ENCODE measurements around the gene GSK3A. TPM values are rescaled to one million over a fixed set of nuclear protein-coding genes. Genes with fewer than 3 reads are reported as not detected.
A peak's percentile ranks its signal among the peaks of the same experiment; 100 is the strongest.

The GSK3A gene
- total RNA-seq, 2 donors from 2014 or later = 23.7 to 26.9 TPM

DNA sequence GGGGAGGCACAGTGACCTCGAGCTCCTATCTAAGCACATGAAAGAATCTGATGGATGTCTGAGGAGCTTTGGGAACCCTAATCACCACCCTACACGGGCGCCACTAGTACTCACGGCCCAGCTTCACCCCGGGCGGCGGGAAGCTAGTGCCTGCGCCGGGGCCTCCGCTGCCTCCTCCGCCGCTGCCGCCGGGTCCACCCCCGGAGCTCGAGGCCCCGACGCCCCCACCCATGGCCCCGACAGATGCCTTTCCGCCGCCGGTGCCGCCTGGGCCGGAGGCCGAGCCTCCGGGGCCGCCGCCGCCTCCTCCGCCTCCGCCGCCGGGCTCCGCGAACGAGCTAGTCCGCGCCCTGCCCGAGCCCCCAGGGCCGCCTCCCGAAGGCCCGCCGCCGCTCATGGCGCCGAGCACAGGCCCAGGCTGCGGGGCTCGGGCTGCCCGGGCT lies 312 bp downstream of the GSK3A start:
- H3K4me1 ChIP-seq (ENCODE audit: control insufficient read depth in 1 of 2, low read depth in 2 of 2) = peaks cover 29 to 48% of the 10 kb centered on the region in 2 donors
- no peak for ATAC-seq (ENCODE audit: insufficient number of reproducible peaks, low FRiP score, low read depth)

DNA sequence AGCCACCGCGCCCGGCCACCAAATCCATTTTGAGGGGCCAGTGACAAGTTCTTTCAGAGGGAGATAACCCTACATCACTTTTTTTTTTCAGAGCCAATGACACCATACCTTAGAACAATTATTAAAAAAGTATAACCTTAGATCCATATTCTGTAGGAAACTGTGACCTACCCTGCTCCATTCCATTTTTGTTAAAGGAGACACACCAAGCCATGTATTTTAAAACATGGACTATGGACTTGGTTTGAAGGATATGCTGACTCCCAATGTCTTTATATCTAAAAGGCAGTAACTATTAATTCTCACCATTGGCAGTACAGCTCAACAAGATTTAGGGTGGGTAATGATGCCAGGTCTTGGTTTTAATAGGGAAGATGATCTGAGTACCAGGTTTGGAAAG lies 1.1 kb downstream of the GSK3A start:
- Histone ChIP-seq H3K27me3 (replicated peaks; ENCODE audit: insufficient read depth) (no peaks in the 10 kb centered on the region), H3K27ac (no peak overlapping the region), H3K9me3 (no peaks in the 10 kb centered on the region), H3K4me3 (peak overlapping the region; percentile 75), H3K36me3 (peaks cover 2% of the 10 kb centered on the region), H3K4me1 (ENCODE audit: control insufficient read depth in 1 of 2, low read depth in 2 of 2) (peaks cover 29 to 40% of the 10 kb centered on the region in 2 donors)
- ATAC-seq (ENCODE audit: insufficient number of reproducible peaks, low FRiP score, low read depth) (no peak), DNase-seq (ENCODE audit: low spot score) (no peak)
- TF ChIP-seq, protein P1, sequence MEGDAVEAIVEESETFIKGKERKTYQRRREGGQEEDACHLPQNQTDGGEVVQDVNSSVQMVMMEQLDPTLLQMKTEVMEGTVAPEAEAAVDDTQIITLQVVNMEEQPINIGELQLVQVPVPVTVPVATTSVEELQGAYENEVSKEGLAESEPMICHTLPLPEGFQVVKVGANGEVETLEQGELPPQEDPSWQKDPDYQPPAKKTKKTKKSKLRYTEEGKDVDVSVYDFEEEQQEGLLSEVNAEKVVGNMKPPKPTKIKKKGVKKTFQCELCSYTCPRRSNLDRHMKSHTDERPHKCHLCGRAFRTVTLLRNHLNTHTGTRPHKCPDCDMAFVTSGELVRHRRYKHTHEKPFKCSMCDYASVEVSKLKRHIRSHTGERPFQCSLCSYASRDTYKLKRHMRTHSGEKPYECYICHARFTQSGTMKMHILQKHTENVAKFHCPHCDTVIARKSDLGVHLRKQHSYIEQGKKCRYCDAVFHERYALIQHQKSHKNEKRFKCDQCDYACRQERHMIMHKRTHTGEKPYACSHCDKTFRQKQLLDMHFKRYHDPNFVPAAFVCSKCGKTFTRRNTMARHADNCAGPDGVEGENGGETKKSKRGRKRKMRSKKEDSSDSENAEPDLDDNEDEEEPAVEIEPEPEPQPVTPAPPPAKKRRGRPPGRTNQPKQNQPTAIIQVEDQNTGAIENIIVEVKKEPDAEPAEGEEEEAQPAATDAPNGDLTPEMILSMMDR (IDR thresholded peaks at IDR 0.05) = no peak

More for the DNA sequence above, 312 bp downstream of the GSK3A start:
- TF ChIP-seq, protein P1 (IDR thresholded peaks at IDR 0.05) = no peak
- no peak for DNase-seq (ENCODE audit: low spot score)
- no peaks in the 10 kb centered on the region for H3K9me3 ChIP-seq
- peak overlapping the region; percentile 78 to 81 for H3K27ac ChIP-seq
- peak overlapping the region; percentile 75 for H3K4me3 ChIP-seq
- H3K27me3 ChIP-seq (replicated peaks; ENCODE audit: insufficient read depth) = no peaks in the 10 kb centered on the region
- H3K36me3 ChIP-seq = no peaks in the 10 kb centered on the region

DNA sequence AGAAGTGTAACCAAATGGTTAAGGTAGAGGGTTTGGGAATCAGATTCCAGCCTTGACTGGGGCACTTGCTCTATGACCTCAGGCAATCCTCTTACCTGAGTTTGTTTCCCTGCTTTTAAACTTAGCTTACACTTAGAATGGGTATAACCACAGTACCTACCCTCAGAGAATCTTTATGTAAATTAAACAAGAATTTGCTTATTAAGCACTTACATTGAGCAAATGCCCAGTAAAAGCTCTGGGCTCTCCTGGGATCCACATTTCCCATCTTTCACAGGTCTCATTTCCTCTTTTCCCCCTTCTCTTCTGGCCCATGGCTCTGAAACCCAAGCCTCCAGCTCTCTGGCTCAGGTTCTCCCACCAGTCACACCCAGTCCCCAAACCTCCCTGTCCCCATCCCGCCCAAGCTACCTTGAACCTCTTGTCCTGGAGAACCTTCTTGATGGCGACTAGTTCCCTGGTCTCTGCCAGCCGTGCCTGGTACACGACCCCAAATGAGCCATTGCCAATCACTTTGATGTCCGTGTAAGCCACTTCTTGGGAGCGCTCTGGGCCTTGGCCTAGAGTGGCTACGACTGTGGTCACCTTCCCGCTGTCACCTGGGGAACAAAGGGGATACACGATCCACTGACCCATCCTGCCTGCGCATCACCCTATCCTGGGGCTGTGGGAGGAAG lies 2.7 kb downstream of the GSK3A start:
- Histone ChIP-seq H3K27me3 (replicated peaks; ENCODE audit: insufficient read depth) (no peaks in the 10 kb centered on the region), H3K36me3 (peaks cover 15% of the 10 kb centered on the region), H3K9me3 (no peaks in the 10 kb centered on the region), H3K4me3 (no peak overlapping the region), H3K4me1 (ENCODE audit: control insufficient read depth in 1 of 2, low read depth in 2 of 2) (peaks cover 20 to 24% of the 10 kb centered on the region in 2 donors), H3K27ac (no peak overlapping the region)
- DNase-seq (ENCODE audit: low spot score) (no peak), ATAC-seq (ENCODE audit: insufficient number of reproducible peaks, low FRiP score, low read depth) (no peak)
- TF ChIP-seq, protein P1 (IDR thresholded peaks at IDR 0.05) = no peak

DNA sequence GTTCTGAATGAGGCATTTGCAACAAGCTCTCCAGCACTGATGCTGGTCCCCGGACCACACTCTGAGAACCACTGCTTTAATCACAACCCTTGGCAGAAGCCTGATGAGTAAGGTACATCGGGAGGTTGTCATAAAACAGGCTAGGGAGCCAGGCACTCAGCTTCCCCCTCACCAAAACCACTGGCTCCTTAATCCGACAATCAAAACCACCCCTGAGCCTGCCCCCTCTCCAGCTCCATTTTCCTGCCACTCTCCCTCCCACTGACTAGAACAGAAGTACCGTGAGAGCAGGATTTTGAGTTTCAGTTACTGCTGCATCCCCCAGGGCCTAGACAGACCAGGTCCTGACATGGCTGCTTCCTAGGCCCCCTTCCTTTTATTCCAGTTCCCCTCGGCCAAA lies 7.2 kb downstream of the GSK3A start:
- Histone ChIP-seq H3K36me3 (peaks cover 44% of the 10 kb centered on the region), H3K4me1 (ENCODE audit: control insufficient read depth in 1 of 2, low read depth in 2 of 2) (no peaks in the 10 kb centered on the region), H3K27ac (no peak overlapping the region), H3K27me3 (replicated peaks; ENCODE audit: insufficient read depth) (no peaks in the 10 kb centered on the region), H3K4me3 (no peak overlapping the region), H3K9me3 (no peaks in the 10 kb centered on the region)
- ATAC-seq (ENCODE audit: insufficient number of reproducible peaks, low FRiP score, low read depth) = no peak
- no peak for DNase-seq (ENCODE audit: low spot score)
- TF ChIP-seq, protein P1 (IDR thresholded peaks at IDR 0.05) = no peak

DNA sequence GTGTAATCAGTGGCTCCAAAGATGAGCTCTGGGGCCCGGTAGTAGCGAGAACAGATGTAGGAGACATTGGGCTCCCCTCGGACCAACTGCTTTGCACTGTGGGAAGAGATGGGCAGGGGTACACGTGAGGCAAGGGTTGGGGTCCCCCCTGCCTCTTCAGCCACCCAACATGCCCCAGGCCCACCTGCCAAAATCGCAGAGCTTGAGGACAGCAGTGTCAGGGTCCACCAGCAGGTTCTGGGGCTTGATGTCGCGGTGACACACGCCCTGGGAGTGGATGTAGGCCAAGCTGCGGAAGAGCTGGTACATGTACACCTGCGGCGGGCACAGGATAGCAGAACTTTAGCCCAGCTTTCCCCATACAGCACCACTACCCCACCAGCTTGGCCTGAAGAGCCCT lies 8.0 kb downstream of the GSK3A start:
- H3K36me3 ChIP-seq = peaks cover 53% of the 10 kb centered on the region
- no peak overlapping the region for H3K4me3 ChIP-seq
- no peak for DNase-seq (ENCODE audit: low spot score)
- no peaks in the 10 kb centered on the region for H3K9me3 ChIP-seq
- H3K27ac ChIP-seq = no peak overlapping the region
- no peaks in the 10 kb centered on the region for H3K4me1 ChIP-seq (ENCODE audit: control insufficient read depth in 1 of 2, low read depth in 2 of 2)
- ATAC-seq (ENCODE audit: insufficient number of reproducible peaks, low FRiP score, low read depth) = no peak
- no peaks in the 10 kb centered on the region for H3K27me3 ChIP-seq (replicated peaks; ENCODE audit: insufficient read depth)
- TF ChIP-seq, protein P1 (IDR thresholded peaks at IDR 0.05) = no peak

Measured in thoracic aorta (tissue), 2 donors.